HEK293 (cell line): ENCODE results near the gene CKB.

Experiments
- BCL11A ChIP-seq: fragments of 450-650 bp; formaldehyde crosslinking; IDR thresholded peaks from 2 replicates; pipeline ENCODE4 v1.5.1; 2016; ENCODE audit warnings: low read depth, missing biosample characterization, missing genetic modification characterization
- CTCF ChIP-seq: fragments of 450-650 bp; formaldehyde crosslinking; IDR thresholded peaks from 2 replicates; pipeline ENCODE4 v1.5.1; 2016; ENCODE audit warnings: missing biosample characterization, missing genetic modification characterization
- REST ChIP-seq: fragments of 450-650 bp; formaldehyde crosslinking; IDR thresholded peaks from 2 replicates; pipeline ENCODE4 v1.5.1; 2016; ENCODE audit warnings: missing biosample characterization, missing genetic modification characterization
- SETDB1 ChIP-seq: IDR thresholded peaks from one replicate; pipeline ENCODE4 v1.6.1; 2017; ENCODE audit warnings: mild to moderate bottlenecking, low read length, moderate library complexity, mixed read lengths; ENCODE audit not compliant: insufficient read length
- SP2 ChIP-seq: fragments of 450-650 bp; formaldehyde crosslinking; IDR thresholded peaks from 2 replicates; pipeline ENCODE4 v1.5.1; 2016; ENCODE audit warnings: missing biosample characterization, missing genetic modification characterization
- ZNF274 ChIP-seq, 2 experiments: fragments of 200-500 bp in 1 of 2; fragments of 450-650 bp in 1 of 2; sonication (Bioruptor generic) in 1 of 2; formaldehyde crosslinking in 1 of 2; IDR thresholded peaks; 2 replicates each; pipeline versions ENCODE4 v1.5.1 to v1.6.1; 2014 to 2016; ENCODE audit warnings: borderline replicate concordance in 1 of 2, inconsistent platforms in 1 of 2, low read length in 1 of 2, missing biosample characterization in 1 of 2, missing genetic modification characterization in 1 of 2
- ZNF530 ChIP-seq: fragments of 450-650 bp; formaldehyde crosslinking; IDR thresholded peaks from 2 replicates; pipeline ENCODE4 v1.5.1; 2016; ENCODE audit warnings: low read depth, missing biosample characterization, missing genetic modification characterization
- ZNF610 ChIP-seq: fragments of 450-650 bp; formaldehyde crosslinking; IDR thresholded peaks from 2 replicates; pipeline ENCODE4 v1.5.1; 2016; ENCODE audit warnings: missing biosample characterization, missing genetic modification characterization, borderline replicate concordance
- ZNF747 ChIP-seq: fragments of 450-650 bp; formaldehyde crosslinking; IDR thresholded peaks from 2 replicates; pipeline ENCODE4 v1.5.1; 2016; ENCODE audit warnings: missing biosample characterization, missing genetic modification characterization

- TF ChIP-seq CTCF (peak; percentile 19; the same call in 1 of the 2 replicates), ZNF610 (tag by site-specific recombination) (no peak), ZNF747 (tag by site-specific recombination) (no peak), REST (0 out of 2 replicates have a peak, but pooled peaks have one; percentile 46), BCL11A (no peak), ZNF274 (IDR thresholded peaks at IDR 0.05; ENCODE audit: low read length) (no peak), ZNF274 (tag by site-specific recombination; IDR thresholded peaks at IDR 0.05; ENCODE audit: borderline replicate concordance) (no peak), SETDB1 (no peak), SP2 (tag by site-specific recombination) (peak; percentile 65), ZNF530 (no peak)
These were observed 40.0 kb upstream of the CKB start, which contains the start of the genes BAG5 and COA8 for GRCh38 chr14:103562429-103563225.
